Glutamatergic neuron (in vitro differentiated cells): ENCODE measurements around the gene ZNF407. TPM values are rescaled to one million over a fixed set of nuclear protein-coding genes. Genes with fewer than 3 reads are reported as not detected.
"Not testable (repeated sequence)": the region's sequence is repeated elsewhere in the genome, so short reads cannot be mapped to it uniquely, and the experiment has no call there.

Source experiments
- DNase-seq: peaks from one replicate; pipeline ENCODE4 v3.0.0; 2022
- H3K27ac Mint-ChIP-seq: one replicate; pipeline ENCODE4 v1.8.0; 2020; ENCODE audit warnings: mild to moderate bottlenecking, mixed read lengths, inconsistent platforms; ENCODE audit not compliant: unreplicated experiment
- H3K27me3 Mint-ChIP-seq: one replicate; pipeline ENCODE4 v1.8.0; 2020; ENCODE audit warnings: mild to moderate bottlenecking, moderate library complexity, mixed read lengths, inconsistent platforms; ENCODE audit not compliant: unreplicated experiment
- H3K36me3 Mint-ChIP-seq: one replicate; pipeline ENCODE4 v1.8.0; 2020; ENCODE audit warnings: mild to moderate bottlenecking, mixed read lengths, inconsistent platforms; ENCODE audit not compliant: unreplicated experiment
- H3K4me1 Mint-ChIP-seq: one replicate; pipeline ENCODE4 v1.8.0; 2020; ENCODE audit warnings: mild to moderate bottlenecking, low read depth, mixed read lengths, inconsistent platforms; ENCODE audit not compliant: unreplicated experiment
- H3K4me3 Mint-ChIP-seq: one replicate; pipeline ENCODE4 v1.8.0; 2020; ENCODE audit warnings: mild to moderate bottlenecking, mixed read lengths, inconsistent platforms; ENCODE audit not compliant: unreplicated experiment
- H3K9me3 Mint-ChIP-seq: one replicate; pipeline ENCODE4 v1.8.0; 2020; ENCODE audit warnings: mild to moderate bottlenecking, moderate library complexity, mixed read lengths, inconsistent platforms; ENCODE audit not compliant: unreplicated experiment
- total RNA-seq: library from RNA; stranded (reverse); fragmentation: NEBNext Ultra II Directional; extraction: Animal tissue kit (Norgen Biotek cat#: 25700); gene quantifications from one replicate; pipeline ENCODE4 v1.2.1, GENCODE V29; 2021; ENCODE audit not compliant: unreplicated experiment
- TF ChIP-seq, protein P1 (sequence below): fragments of 200-600 bp; sonication (generic); IDR thresholded peaks from one replicate; pipeline ENCODE4 v1.5.0; 2021; ENCODE audit not compliant: partially characterized antibody, unreplicated experiment

The ZNF407 gene
- total RNA-seq, 1 donor from 2014 or later = 15.8 TPM

DNA sequence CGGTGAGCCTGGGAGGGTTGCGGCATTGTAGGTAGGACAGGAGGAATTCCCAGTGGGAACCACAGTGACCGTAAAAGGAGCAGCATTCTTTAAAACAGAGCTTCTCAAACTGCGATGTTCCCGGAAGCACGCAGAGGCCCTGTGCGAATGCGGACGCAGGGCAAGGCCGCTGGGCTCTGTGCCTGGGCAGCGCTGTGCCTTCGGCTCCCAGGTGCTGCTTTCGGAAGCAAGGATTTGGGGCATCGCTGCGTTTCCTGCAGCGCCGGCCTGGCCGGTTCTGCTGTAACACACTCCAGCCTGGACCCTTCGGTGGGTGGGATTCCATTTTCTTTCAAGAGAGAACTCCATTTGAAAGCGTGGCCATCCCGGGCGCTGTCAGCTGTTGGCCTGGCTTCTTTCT, 492.7 kb downstream of the ZNF407 start:
- TF ChIP-seq, protein P1, sequence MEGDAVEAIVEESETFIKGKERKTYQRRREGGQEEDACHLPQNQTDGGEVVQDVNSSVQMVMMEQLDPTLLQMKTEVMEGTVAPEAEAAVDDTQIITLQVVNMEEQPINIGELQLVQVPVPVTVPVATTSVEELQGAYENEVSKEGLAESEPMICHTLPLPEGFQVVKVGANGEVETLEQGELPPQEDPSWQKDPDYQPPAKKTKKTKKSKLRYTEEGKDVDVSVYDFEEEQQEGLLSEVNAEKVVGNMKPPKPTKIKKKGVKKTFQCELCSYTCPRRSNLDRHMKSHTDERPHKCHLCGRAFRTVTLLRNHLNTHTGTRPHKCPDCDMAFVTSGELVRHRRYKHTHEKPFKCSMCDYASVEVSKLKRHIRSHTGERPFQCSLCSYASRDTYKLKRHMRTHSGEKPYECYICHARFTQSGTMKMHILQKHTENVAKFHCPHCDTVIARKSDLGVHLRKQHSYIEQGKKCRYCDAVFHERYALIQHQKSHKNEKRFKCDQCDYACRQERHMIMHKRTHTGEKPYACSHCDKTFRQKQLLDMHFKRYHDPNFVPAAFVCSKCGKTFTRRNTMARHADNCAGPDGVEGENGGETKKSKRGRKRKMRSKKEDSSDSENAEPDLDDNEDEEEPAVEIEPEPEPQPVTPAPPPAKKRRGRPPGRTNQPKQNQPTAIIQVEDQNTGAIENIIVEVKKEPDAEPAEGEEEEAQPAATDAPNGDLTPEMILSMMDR = no peak
- no peak overlapping the region for H3K4me3 Mint-ChIP-seq
- no peak for DNase-seq
- no peak overlapping the region for H3K27ac Mint-ChIP-seq
- H3K36me3 Mint-ChIP-seq = no peaks in the 10 kb centered on the region
- H3K27me3 Mint-ChIP-seq = no peaks in the 10 kb centered on the region
- no peaks in the 10 kb centered on the region for H3K4me1 Mint-ChIP-seq
- peaks cover 1% of the 10 kb centered on the region for H3K9me3 Mint-ChIP-seq

DNA sequence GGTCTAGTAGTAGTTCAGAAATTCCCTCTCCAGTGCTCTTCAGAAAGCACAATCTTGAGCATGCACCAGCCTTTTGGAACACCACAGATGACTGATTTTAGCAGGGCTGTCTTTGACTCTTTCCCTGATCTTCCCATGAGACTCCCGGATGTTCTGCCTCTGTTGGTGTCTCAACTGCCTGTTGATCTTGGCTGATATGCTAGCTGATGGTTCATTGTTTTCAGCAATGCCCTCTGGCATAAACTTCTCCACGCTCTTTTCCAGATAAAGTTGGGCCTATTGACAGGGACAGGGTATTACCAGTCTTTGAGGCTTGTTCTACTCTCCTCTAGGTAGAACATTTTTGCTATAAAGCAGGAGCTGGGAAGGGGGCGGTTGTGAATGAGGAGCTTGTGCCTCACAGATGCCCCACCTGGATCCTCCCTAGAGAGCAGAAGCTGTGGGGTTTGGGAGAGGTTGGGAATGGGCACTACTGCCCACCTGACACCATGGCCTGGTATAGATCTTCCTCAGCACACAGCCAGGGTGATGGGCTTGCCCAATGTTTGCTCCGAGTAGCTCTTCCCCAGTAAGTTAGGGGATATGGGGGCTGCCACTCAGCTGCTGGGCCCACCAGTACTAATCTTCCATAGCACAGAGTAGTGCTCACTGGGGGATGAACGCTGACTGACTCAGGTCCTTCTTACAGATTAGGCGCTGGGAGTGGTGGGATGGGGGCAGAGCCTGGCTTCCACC, 500.0 kb downstream of the ZNF407 start:
- H3K36me3 Mint-ChIP-seq = no peaks in the 10 kb centered on the region
- DNase-seq = no peak

DNA sequence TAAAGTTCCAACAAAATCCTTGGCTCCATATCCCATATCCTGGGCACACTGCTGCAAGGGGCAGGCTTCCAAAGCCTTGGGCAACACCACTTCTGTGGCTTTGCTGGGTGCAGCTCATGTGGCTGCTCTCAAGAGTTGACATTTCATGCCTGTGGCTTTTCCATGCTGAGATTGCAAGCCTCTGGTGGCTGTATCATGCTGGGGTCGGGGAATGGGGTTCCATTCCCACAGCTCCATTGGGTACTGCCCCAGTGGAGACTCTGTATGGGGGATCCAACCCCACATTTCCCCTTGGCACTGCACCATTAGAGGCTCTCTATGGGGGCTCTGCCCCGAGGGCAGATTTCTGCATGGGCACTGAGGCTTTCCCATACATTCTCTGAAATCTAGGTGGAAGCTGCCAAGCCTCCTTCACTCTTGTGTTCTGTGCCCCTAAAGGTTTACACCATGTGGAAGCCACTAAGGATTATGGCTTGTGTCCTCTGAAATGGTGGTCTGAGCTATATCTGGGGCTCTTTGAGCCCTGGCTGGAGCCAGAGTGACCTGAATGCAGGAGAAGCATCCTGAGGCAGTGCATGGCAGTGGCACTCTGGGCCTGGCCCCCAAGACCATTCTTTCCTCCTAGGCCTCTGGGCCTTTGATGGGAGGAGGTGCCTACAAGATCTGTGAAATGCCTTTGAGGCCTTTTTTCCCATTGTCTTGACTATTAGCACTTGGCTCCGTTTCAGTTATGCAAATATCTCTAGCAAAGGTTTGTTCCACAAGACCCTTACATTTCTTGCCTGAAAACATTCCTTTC, 503.4 kb downstream of the ZNF407 start:
- no peak for DNase-seq
- Mint-ChIP-seq H3K9me3 (peaks cover 3% of the 10 kb centered on the region), H3K27ac (no peak overlapping the region), H3K4me1 (no peaks in the 10 kb centered on the region), H3K36me3 (no peaks in the 10 kb centered on the region), H3K4me3 (no peak overlapping the region), H3K27me3 (peaks cover 2% of the 10 kb centered on the region)
- TF ChIP-seq, protein P1 = no peak

More for the DNA sequence above, 500.0 kb downstream of the ZNF407 start:
- Mint-ChIP-seq H3K27ac (no peak overlapping the region), H3K4me1 (no peaks in the 10 kb centered on the region), H3K27me3 (no peaks in the 10 kb centered on the region), H3K9me3 (peaks cover 3% of the 10 kb centered on the region), H3K4me3 (no peak overlapping the region)
- TF ChIP-seq, protein P1 = no peak

DNA sequence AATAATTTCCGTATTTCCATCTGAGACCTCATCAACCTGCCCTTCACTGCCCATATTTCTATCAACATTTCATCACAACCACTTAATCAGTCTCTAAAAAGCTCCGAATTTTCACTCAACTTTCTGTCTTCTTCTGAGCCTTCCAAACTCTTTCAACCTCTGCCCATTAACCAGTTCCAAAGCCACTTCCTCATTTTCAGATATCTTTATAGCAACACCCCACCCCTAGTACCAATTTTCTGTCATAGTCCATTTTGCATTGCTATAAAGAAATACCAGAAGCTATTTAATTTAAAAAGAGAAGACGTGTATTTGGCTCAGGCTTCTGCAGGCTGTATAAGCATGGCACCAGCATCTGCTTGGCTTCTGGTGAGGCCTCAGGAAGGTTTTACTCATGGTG, 504.2 kb downstream of the ZNF407 start:
- Mint-ChIP-seq H3K27ac (no peak overlapping the region), H3K4me3 (no peak overlapping the region), H3K9me3 (peaks cover 3% of the 10 kb centered on the region), H3K27me3 (peaks cover 2% of the 10 kb centered on the region), H3K4me1 (no peaks in the 10 kb centered on the region), H3K36me3 (no peaks in the 10 kb centered on the region)
- DNase-seq = no peak
- TF ChIP-seq, protein P1 = no peak

DNA sequence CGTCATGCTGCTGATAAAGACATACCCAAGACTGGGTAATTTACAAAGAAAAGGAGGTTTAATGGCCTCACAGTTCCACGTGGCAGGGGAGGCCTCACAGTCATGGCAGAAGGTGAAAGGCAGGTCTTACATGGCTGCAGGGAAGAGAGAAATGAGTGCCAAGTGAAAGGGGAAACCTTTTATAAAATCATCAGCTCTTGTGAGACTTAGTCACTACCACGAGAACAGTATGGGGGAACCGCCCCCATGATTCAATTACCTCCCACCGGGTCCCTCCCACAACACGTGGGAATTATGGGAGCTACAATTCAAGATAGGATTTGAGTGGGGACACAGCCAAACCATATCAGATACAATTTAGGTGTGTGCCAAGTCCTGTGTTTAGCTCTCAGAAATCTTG, 506.4 kb downstream of the ZNF407 start:
- H3K27me3 Mint-ChIP-seq, DNase-seq, H3K9me3 Mint-ChIP-seq, H3K36me3 Mint-ChIP-seq, H3K27ac Mint-ChIP-seq, H3K4me3 Mint-ChIP-seq, H3K4me1 Mint-ChIP-seq: not testable (repeated sequence)
